KOPT-K1 (cell line): ENCODE measurements around the gene EFCAB11.

Experiments
- H3K27ac ChIP-seq: fragments of 200-600 bp; sonication (generic); 2 replicates; pipeline ENCODE4 v1.5.1; 2016; ENCODE audit warnings: antibody characterized with exemption, mild to moderate bottlenecking, low read depth, low read length; ENCODE audit not compliant: poor library complexity, severe bottlenecking
- H3K36me3 ChIP-seq: fragments of 200-600 bp; sonication (generic); 2 replicates; pipeline ENCODE4 v1.5.1; 2017; ENCODE audit warnings: antibody characterized with exemption, mild to moderate bottlenecking, low read length, moderate library complexity; ENCODE audit not compliant: insufficient read depth
- H3K9me3 ChIP-seq: fragments of 200-600 bp; sonication (generic); 2 replicates; pipeline ENCODE4 v1.5.1; 2017; ENCODE audit warnings: antibody characterized with exemption, low read length, mild to moderate bottlenecking; ENCODE audit not compliant: insufficient read depth, poor library complexity, severe bottlenecking

The EFCAB11 gene

GRCh38 chr14:89848165-89848564 lies 106.4 kb downstream of the EFCAB11 start:
- Histone ChIP-seq H3K27ac (no peak overlapping the region), H3K36me3 (no peaks in the 10 kb centered on the region), H3K9me3 (no peaks in the 10 kb centered on the region)

- Histone ChIP-seq H3K9me3 (no peaks in the 10 kb centered on the region), H3K27ac (no peak overlapping the region), H3K36me3 (no peaks in the 10 kb centered on the region)
These were observed 109.2 kb downstream of the EFCAB11 start for GRCh38 chr14:89845346-89845745.

- H3K27ac ChIP-seq: no peak overlapping the region
- H3K36me3 ChIP-seq: no peaks in the 10 kb centered on the region
- no peaks in the 10 kb centered on the region for H3K9me3 ChIP-seq
These were observed 110.0 kb downstream of the EFCAB11 start for GRCh38 chr14:89844508-89844907.

GRCh38 chr14:89842837-89843236 lies 111.7 kb downstream of the EFCAB11 start:
- Histone ChIP-seq H3K27ac (no peak overlapping the region), H3K9me3 (no peaks in the 10 kb centered on the region), H3K36me3 (no peaks in the 10 kb centered on the region)

GRCh38 chr14:89841851-89842250 lies 112.7 kb downstream of the EFCAB11 start:
- H3K27ac ChIP-seq: no peak overlapping the region

GRCh38 chr14:89836830-89837469 lies 117.6 kb downstream of the EFCAB11 start:
- Histone ChIP-seq H3K9me3 (no peaks in the 10 kb centered on the region), H3K36me3 (no peaks in the 10 kb centered on the region), H3K27ac (no peak overlapping the region)

More at GRCh38 chr14:89841851-89842250, 112.7 kb downstream of the EFCAB11 start:
- Histone ChIP-seq H3K36me3 (no peaks in the 10 kb centered on the region), H3K9me3 (no peaks in the 10 kb centered on the region)

- Histone ChIP-seq H3K36me3 (no peaks in the 10 kb centered on the region), H3K27ac (no peak overlapping the region), H3K9me3 (no peaks in the 10 kb centered on the region)
These were observed 120.9 kb downstream of the EFCAB11 start for GRCh38 chr14:89833661-89834060.

GRCh38 chr14:89833120-89833532 lies 121.4 kb downstream of the EFCAB11 start:
- H3K27ac ChIP-seq: no peak overlapping the region
- no peaks in the 10 kb centered on the region for H3K9me3 ChIP-seq
- no peaks in the 10 kb centered on the region for H3K36me3 ChIP-seq

GRCh38 chr14:89828471-89829165 lies 125.9 kb downstream of the EFCAB11 start:
- H3K36me3 ChIP-seq: no peaks in the 10 kb centered on the region
- peaks cover 6% of the 10 kb centered on the region for H3K9me3 ChIP-seq
- no peak overlapping the region for H3K27ac ChIP-seq

- H3K9me3 ChIP-seq: peaks cover 13% of the 10 kb centered on the region
- no peaks in the 10 kb centered on the region for H3K36me3 ChIP-seq
- H3K27ac ChIP-seq: no peak overlapping the region
These were observed 127.3 kb downstream of the EFCAB11 start for GRCh38 chr14:89827265-89827664.

- Histone ChIP-seq H3K9me3 (peaks cover 13% of the 10 kb centered on the region), H3K27ac (no peak overlapping the region), H3K36me3 (no peaks in the 10 kb centered on the region)
These were observed 127.9 kb downstream of the EFCAB11 start for GRCh38 chr14:89826596-89826995.

GRCh38 chr14:89823743-89824142 lies 130.8 kb downstream of the EFCAB11 start:
- H3K9me3 ChIP-seq: peaks cover 13% of the 10 kb centered on the region
- H3K27ac ChIP-seq: no peak overlapping the region
- H3K36me3 ChIP-seq: no peaks in the 10 kb centered on the region

GRCh38 chr14:89814126-89814525 lies 140.4 kb downstream of the EFCAB11 start:
- H3K27ac ChIP-seq: no peak overlapping the region
- H3K9me3 ChIP-seq: no peaks in the 10 kb centered on the region
- H3K36me3 ChIP-seq: no peaks in the 10 kb centered on the region

- no peaks in the 10 kb centered on the region for H3K9me3 ChIP-seq
- no peaks in the 10 kb centered on the region for H3K36me3 ChIP-seq
- no peak overlapping the region for H3K27ac ChIP-seq
These were observed 140.9 kb downstream of the EFCAB11 start for GRCh38 chr14:89813617-89814031.

GRCh38 chr14:89811954-89812575 lies 142.5 kb downstream of the EFCAB11 start:
- H3K36me3 ChIP-seq: no peaks in the 10 kb centered on the region
- no peaks in the 10 kb centered on the region for H3K9me3 ChIP-seq
- H3K27ac ChIP-seq: no peak overlapping the region
